ENCODE data around the gene ELFN2.
"Not testable (repeated sequence)": the region's sequence is repeated elsewhere in the genome, so short reads cannot be mapped to it uniquely, and the experiment has no call there.

ELFN2 gene

GRCh38 chr22:37427135-37427710 is at the start of gene ELFN2:
Gene ELFN2 (minus strand): TSS chr22:37427479. CDS start chr22:37375534, 51,945 bp downstream.
- no peak for DNase-seq (ENCODE audit: low spot score)

- DNase-seq (ENCODE audit: low spot score): no peak
Measured at GRCh38 chr22:37476389-37477329, 49.4 kb upstream of the ELFN2 start.

- no peak for DNase-seq (ENCODE audit: low spot score)
Measured at GRCh38 chr22:37474447-37475090, 47.3 kb upstream of the ELFN2 start.

- no peak for DNase-seq (ENCODE audit: low spot score)
Measured at GRCh38 chr22:37473437-37473946, 46.2 kb upstream of the ELFN2 start.

- DNase-seq (ENCODE audit: low spot score): peak; percentile 49
Measured at GRCh38 chr22:37472418-37473006, 45.2 kb upstream of the ELFN2 start.

- no peak for DNase-seq (ENCODE audit: low spot score)
Measured at GRCh38 chr22:37471727-37472417, 44.6 kb upstream of the ELFN2 start.

- no peak for DNase-seq (ENCODE audit: low spot score)
Measured at GRCh38 chr22:37470087-37470445, 42.8 kb upstream of the ELFN2 start.

GRCh38 chr22:37469416-37470086 is 42.3 kb upstream of the ELFN2 start:
- DNase-seq (ENCODE audit: low spot score): no peak

GRCh38 chr22:37468201-37468695 is 41.0 kb upstream of the ELFN2 start:
- not testable (repeated sequence) for DNase-seq (ENCODE audit: low spot score)

GRCh38 chr22:37467391-37467955 is 40.2 kb upstream of the ELFN2 start:
- DNase-seq (ENCODE audit: low spot score): no peak

GRCh38 chr22:37464181-37464580 is 36.9 kb upstream of the ELFN2 start:
- no peak for DNase-seq (ENCODE audit: low spot score)

GRCh38 chr22:37462983-37463382 is 35.7 kb upstream of the ELFN2 start:
- DNase-seq (ENCODE audit: low spot score): no peak

GRCh38 chr22:37462436-37462835 is 35.2 kb upstream of the ELFN2 start:
- DNase-seq (ENCODE audit: low spot score): no peak

GRCh38 chr22:37461961-37462360 is 34.7 kb upstream of the ELFN2 start:
- DNase-seq (ENCODE audit: low spot score): no peak

- DNase-seq (ENCODE audit: low spot score): no peak
Measured at GRCh38 chr22:37460684-37461083, 33.4 kb upstream of the ELFN2 start.

GRCh38 chr22:37459206-37459605 is 31.9 kb upstream of the ELFN2 start:
- DNase-seq (ENCODE audit: low spot score): no peak

GRCh38 chr22:37457093-37457893 is 30.0 kb upstream of the ELFN2 start:
- DNase-seq (ENCODE audit: low spot score): peak; percentile 62

- DNase-seq (ENCODE audit: low spot score): no peak
Measured at GRCh38 chr22:37456346-37456745, 29.1 kb upstream of the ELFN2 start.

GRCh38 chr22:37455896-37456295 is 28.6 kb upstream of the ELFN2 start:
- no peak for DNase-seq (ENCODE audit: low spot score)
